ENCODE measurements around the gene PDZK1IP1.

Gene PDZK1IP1

GRCh38 chr1:47223921-47224675 is 34.3 kb upstream of the PDZK1IP1 start:
- DNase-seq = no peak

- DNase-seq = no peak
These were observed 33.5 kb upstream of the PDZK1IP1 start for GRCh38 chr1:47223174-47223920.

GRCh38 chr1:47222476-47222875 is 32.6 kb upstream of the PDZK1IP1 start:
- no peak for DNase-seq

GRCh38 chr1:47219590-47220220 is 29.9 kb upstream of the PDZK1IP1 start:
- no peak for DNase-seq

GRCh38 chr1:47219001-47219400 is 29.2 kb upstream of the PDZK1IP1 start:
- DNase-seq = no peak

- peak; percentile 40 for DNase-seq
These were observed 26.6 kb upstream of the PDZK1IP1 start for GRCh38 chr1:47216278-47217059.

GRCh38 chr1:47215713-47216112 is 25.9 kb upstream of the PDZK1IP1 start:
- peak; percentile 14 for DNase-seq

DNA sequence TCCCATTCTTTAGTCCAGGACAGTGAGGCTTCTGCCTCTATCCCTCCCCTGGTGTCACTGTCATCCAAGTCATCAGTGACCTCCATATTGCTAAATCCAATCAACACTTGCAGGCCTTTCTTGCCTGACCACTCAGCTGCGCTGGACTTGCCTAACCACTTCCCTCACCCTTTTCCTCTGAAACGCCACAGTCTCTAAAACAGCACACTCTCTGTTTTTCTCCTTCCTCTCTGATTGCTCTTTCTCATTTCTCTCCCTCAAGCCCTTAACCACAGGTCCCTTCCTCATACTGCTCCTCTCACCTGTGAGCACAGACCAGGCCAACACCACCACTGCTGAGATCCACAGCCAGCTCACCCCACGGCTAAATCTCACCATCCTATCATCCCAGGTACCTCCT is 24.7 kb upstream of the PDZK1IP1 start:
- peak; percentile 22 for DNase-seq

DNA sequence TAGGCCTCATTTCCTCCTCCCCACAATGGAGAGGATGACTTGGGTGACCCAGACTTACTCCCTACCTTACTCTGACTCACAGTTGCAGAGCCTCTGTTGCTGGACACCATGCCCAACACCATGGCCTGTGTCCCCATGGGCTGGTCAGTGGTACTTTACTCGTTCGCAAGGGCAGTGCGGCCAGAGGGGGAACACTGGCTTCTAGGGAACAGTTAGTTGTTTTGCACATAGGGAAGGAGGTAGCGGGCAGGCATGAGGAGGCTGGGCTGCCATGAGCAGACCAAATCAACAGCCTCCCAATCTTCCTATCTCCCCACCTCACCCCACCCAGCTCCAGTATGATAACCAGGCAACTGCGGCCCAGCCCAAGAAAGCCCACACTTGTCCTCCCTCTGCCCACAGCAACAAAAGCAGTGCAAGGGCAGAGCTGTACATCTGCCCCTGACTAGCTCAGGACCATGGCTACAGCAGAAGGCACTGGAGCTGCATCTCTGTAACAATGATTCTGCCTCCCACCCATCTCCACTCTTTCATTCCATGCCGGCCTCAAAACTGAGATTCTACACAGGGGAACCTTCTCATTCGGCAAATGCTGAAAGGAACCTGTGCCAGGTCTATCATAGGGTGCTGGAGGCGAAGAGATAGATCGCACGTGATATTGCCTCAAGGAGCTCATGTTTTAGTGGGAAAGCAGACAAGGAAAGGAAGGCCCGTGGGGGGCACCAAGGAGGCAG is 23.6 kb upstream of the PDZK1IP1 start:
- DNase-seq = peak; percentile 93

GRCh38 chr1:47212636-47213229 is 22.9 kb upstream of the PDZK1IP1 start:
- DNase-seq = no peak

GRCh38 chr1:47211796-47212269 is 22.0 kb upstream of the PDZK1IP1 start:
- DNase-seq = peak; percentile 73

DNA sequence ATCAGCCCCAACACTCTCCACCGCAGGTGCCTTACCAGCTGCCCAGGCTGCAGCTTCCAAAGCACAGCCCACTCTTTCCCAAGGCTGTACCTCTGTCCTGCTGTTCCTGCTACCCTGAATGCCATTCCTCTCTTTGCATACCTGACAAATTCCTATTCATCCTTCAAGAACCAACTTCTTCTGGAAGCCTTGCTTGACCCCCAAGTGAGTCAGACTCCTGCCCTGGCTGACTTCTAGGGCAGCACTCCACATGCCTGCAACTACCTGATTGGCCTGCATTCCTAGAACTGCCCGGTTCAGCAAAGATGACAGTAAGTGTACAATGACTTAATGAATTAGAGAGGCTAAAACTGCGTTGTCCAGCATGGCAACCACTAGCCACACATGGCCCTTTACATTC is 20.8 kb upstream of the PDZK1IP1 start:
- no peak for DNase-seq

DNA sequence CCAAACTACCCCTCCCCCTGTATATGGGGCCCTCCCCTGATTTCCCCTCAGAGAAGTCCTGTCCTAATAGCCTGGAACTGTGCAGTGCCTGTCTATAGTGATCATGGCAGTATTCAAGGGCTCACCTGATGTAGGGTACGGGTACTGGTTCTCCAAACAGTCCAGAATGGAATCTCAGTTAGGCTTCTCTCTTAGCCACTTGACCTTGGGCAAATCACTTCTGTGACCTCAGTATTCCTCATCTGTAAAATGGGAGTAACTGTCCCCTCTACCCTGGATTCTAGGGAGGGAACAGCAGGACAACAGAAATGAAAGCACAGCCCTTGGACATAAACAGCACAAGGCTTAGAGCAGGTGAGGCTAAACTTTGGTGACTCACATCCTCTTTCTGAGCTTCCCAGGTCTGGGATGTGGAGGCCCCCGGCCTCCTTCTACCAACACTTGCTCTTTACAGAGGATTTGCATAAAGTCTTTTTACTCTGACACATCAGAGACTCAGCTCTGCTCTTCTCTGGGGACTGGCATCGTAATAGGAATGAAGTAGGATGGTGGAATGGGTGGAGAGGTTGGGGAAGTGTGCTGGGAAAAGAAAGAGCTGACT is 20.0 kb upstream of the PDZK1IP1 start:
- DNase-seq = no peak

DNA sequence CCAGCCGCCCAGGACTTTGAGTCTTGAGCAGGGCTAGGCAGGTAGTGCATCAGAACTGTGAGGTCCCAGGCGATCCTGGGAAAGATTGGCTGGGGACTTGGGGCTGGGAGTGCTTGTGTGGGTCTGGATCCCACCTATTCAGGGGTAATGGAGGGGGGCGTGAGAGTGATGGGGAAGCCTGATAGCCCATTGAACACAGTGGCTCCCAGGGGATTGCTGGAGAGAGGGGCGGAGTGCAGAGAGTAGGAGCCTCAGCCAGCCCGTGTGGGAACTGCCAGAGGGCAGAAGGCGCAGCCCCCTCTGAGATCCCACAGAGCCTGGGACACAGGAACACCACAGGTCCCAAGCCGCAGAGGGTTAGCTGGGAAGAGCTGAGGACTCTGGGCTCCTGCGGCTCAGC is 19.3 kb upstream of the PDZK1IP1 start:
- no peak for DNase-seq

GRCh38 chr1:47208374-47208850 is 18.6 kb upstream of the PDZK1IP1 start:
- DNase-seq = no peak

GRCh38 chr1:47207803-47208373 is 18.1 kb upstream of the PDZK1IP1 start:
- DNase-seq = no peak

GRCh38 chr1:47205918-47206317 is 16.1 kb upstream of the PDZK1IP1 start:
- no peak for DNase-seq

DNA sequence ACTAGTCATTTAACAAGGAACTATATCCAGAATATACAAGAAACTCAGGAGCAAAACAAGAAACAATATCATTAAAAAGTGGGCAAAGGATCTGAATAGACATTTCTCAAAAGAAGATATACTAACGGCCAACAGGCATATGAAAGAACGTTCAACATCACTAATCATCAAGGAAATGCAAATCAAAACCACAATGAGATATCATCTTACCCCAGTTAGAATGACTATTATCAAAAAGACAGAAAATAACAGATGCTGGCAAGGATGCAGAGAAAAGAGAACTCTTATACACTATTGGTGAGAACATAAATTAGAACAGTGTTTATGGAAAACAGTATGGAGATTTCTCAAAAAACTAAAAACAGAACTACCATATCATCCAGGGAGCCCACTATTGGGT is 13.7 kb upstream of the PDZK1IP1 start:
- peak; percentile 43 for DNase-seq

DNA sequence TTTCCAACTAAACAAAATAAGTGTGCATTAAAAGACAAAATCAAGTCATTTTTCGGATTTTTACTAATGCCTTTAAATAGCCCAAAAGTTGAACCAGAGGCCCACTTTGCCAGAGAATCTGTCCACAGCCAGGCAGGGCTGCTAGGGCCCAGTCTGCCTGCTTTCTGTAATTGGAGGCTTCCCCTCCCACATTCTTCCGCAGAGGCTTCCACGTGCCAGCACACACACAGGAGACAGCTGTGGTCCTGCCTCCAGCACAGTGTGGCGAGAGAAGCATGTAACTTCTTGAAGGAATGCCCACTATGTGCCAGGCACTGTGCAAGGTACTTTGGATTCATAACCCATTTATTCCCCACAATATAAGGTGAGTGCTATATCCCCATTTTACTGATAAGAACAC is 11.3 kb upstream of the PDZK1IP1 start:
- peak; percentile 34 for DNase-seq

DNA sequence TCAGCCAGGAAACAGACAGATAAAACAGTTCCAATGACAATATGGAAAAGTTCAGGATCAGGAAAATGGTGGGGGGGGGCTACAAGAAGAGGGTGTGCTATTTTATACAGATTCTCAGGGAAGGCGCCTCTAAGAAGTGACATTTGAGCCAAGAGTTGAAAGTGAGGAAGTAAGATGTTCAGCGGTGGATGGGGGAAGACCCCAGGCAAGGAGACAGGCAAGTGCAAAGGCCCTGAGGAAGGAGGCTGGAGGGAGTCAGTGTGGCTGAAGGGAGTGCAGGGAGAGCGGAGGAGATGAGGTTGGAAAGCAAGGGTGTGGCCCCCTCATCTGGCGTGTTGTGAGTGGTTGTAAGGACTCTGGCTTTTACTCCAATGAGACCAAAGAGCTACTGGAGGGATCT is 8.4 kb upstream of the PDZK1IP1 start:
- DNase-seq = no peak

DNA sequence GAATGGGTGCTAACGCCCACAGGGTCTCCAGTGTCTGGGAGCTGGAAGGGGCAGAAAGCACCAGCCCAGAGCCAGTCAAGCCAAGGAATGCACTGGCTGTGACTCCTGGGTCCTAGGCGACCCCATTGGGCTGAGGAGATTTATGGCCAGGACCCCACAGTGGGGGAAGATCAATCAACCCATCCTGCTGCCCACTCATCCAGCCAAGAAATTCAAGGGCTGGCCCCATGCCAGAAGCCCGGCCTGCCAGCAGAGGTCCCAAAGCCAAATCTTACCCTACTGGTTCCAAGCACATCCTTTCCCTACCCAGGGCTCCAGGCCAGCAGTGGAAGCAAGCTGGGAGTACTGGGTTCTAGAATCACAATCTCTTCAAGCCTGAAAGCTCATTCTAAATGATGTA is 6.8 kb upstream of the PDZK1IP1 start:
- DNase-seq = peak; percentile 26
